Measurements from ENCODE around the gene PIP5K1A.
A peak's percentile ranks its signal among the peaks of the same experiment; 100 is the strongest.

PIP5K1A gene

GRCh38 chr1:151284013-151284577 lies 85.7 kb downstream of the PIP5K1A start (continued):
- TF ChIP-seq, protein P1, sequence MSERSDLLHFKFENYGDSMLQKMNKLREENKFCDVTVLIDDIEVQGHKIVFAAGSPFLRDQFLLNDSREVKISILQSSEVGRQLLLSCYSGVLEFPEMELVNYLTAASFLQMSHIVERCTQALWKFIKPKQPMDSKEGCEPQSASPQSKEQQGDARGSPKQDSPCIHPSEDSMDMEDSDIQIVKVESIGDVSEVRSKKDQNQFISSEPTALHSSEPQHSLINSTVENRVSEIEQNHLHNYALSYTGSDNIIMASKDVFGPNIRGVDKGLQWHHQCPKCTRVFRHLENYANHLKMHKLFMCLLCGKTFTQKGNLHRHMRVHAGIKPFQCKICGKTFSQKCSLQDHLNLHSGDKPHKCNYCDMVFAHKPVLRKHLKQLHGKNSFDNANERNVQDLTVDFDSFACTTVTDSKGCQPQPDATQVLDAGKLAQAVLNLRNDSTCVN (tag by site-specific recombination; optimal IDR thresholded peaks at IDR 0.05) = no peak

GRCh38 chr1:151286619-151287340 lies 88.4 kb downstream of the PIP5K1A start:
- H3K27ac ChIP-seq (ENCODE audit: extremely low read depth, low read depth, low read length) = no peak overlapping the region
- peak; percentile 56 for TF ChIP-seq ZIC2 (tag by site-specific recombination; IDR thresholded peaks at IDR 0.05)
- TF ChIP-seq, protein P2, sequence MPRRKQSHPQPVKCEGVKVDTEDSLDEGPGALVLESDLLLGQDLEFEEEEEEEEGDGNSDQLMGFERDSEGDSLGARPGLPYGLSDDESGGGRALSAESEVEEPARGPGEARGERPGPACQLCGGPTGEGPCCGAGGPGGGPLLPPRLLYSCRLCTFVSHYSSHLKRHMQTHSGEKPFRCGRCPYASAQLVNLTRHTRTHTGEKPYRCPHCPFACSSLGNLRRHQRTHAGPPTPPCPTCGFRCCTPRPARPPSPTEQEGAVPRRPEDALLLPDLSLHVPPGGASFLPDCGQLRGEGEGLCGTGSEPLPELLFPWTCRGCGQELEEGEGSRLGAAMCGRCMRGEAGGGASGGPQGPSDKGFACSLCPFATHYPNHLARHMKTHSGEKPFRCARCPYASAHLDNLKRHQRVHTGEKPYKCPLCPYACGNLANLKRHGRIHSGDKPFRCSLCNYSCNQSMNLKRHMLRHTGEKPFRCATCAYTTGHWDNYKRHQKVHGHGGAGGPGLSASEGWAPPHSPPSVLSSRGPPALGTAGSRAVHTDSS (tag by site-specific recombination; IDR thresholded peaks at IDR 0.05) = peak; percentile 75
- peak; percentile 69 for TF ChIP-seq SCRT2 (tag by site-specific recombination; IDR thresholded peaks at IDR 0.05)
- 0 out of 2 replicates have a peak, but pooled peaks have one; percentile 39 for TF ChIP-seq PATZ1 (tag by site-specific recombination; IDR thresholded peaks at IDR 0.05)
- TF ChIP-seq ZNF133 (tag by site-specific recombination; IDR thresholded peaks at IDR 0.05) = no peak
- TF ChIP-seq ZNF394 (tag by site-specific recombination; IDR thresholded peaks at IDR 0.05; ENCODE audit: borderline replicate concordance) = no peak
- TF ChIP-seq ZNF335 (tag by site-specific recombination; conservative IDR thresholded peaks at IDR 0.05) = peak; percentile 44
- TF ChIP-seq ZBTB8A (tag by site-specific recombination; IDR thresholded peaks at IDR 0.05) = peak; percentile 38; the same call in 1 of the 2 replicates
- no peaks in the 10 kb centered on the region for H3K4me1 ChIP-seq (ENCODE audit: control insufficient read depth, insufficient read depth, low read length)
- H3K4me3 ChIP-seq (ENCODE audit: low read depth, low read length) = no peak overlapping the region
- no peaks in the 10 kb centered on the region for H3K9me3 ChIP-seq (ENCODE audit: control insufficient read depth, insufficient read depth, low read depth, low read length)
- CTCF ChIA-PET = interaction anchor here (0.6 kb wide), 1 partner anchor 93 kb away, joined by 3 read pairs; no protein-coding TSS in a partner anchor
- POLR2A ChIA-PET = interaction anchor here (0.6 to 0.7 kb wide), 2 partner anchors 32 to 115 kb away, joined by 3 to 4 read pairs; partner anchors contain the start of gene PSMD4
- peaks cover 0 to 75% of the 10 kb centered on the region in 2 experiments; a peak in 2 of 3 replicates for H3K36me3 ChIP-seq (ENCODE audit: control insufficient read depth in 2 of 2, insufficient read depth in 1 of 2, low read length in 2 of 2)

DNA sequence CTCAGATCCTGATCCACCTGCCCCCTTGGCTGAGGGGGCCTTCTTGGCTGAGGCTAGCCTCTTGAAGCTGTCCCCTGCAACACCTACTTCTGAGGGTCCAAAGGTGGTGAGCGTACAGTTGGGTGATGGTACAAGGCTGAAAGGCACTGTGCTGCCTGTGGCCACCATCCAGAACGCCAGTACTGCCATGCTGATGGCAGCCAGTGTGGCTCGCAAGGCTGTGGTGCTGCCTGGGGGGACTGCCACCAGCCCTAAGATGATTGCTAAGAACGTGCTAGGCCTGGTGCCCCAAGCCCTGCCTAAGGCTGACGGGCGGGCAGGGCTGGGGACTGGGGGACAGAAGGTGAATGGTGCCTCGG lies 89.0 kb downstream of the PIP5K1A start:
- POLR2A ChIA-PET = interaction anchor here (0.7 kb wide), 1 partner anchor 33 kb away, joined by 3 read pairs; the partner anchor contains the start of gene PSMD4
- Histone ChIP-seq H3K9me3 (ENCODE audit: control insufficient read depth, insufficient read depth, low read depth, low read length) (no peaks in the 10 kb centered on the region), H3K4me3 (ENCODE audit: low read depth, low read length) (no peak overlapping the region), H3K4me1 (ENCODE audit: control insufficient read depth, insufficient read depth, low read length) (no peaks in the 10 kb centered on the region), H3K27ac (ENCODE audit: extremely low read depth, low read depth, low read length) (no peak overlapping the region), H3K36me3 (ENCODE audit: control insufficient read depth in 2 of 2, insufficient read depth in 1 of 2, low read length in 2 of 2) (peaks cover 0 to 80% of the 10 kb centered on the region in 2 experiments; a peak in 2 of 3 replicates)
- CTCF ChIA-PET = interaction anchor here (0.6 kb wide), 1 partner anchor 93 kb away, joined by 3 read pairs; no protein-coding TSS in a partner anchor
- TF ChIP-seq ZNF600 (tag by site-specific recombination; IDR thresholded peaks at IDR 0.05) (peak; percentile 60), ZNF16 (tag by site-specific recombination; IDR thresholded peaks at IDR 0.05; ENCODE audit: low read depth) (no peak)

DNA sequence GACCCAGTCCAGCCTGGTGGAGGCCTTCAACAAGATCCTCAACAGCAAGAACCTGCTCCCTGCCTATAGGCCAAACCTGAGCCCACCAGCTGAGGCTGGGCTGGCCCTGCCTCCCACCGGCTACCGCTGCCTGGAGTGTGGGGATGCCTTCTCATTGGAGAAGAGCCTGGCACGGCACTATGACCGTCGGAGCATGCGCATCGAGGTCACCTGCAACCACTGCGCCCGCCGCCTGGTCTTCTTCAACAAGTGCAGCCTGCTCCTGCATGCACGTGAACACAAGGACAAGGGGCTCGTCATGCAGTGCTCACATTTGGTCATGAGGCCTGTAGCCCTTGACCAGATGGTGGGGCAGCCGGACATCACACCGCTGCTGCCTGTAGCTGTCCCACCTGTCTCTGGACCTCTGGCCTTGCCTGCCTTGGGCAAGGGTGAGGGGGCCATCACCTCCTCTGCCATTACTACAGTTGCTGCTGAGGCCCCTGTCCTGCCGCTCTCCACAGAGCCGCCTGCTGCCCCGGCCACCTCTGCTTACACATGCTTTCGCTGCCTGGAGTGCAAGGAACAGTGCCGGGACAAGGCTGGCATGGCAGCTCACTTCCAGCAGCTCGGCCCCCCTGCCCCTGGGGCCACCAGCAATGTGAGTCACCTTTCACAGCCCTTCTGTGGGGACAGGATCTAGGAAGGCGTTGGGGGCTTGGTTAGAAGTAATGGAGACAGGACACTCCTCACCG lies 89.6 kb downstream of the PIP5K1A start:
- Histone ChIP-seq H3K4me3 (ENCODE audit: low read depth, low read length) (no peak overlapping the region), H3K9me3 (ENCODE audit: control insufficient read depth, insufficient read depth, low read depth, low read length) (no peaks in the 10 kb centered on the region), H3K27ac (ENCODE audit: extremely low read depth, low read depth, low read length) (no peak overlapping the region), H3K36me3 (ENCODE audit: control insufficient read depth in 2 of 2, insufficient read depth in 1 of 2, low read length in 2 of 2) (peaks cover 0 to 86% of the 10 kb centered on the region in 2 experiments; a peak in 2 of 3 replicates), H3K4me1 (ENCODE audit: control insufficient read depth, insufficient read depth, low read length) (no peaks in the 10 kb centered on the region)
- ChIA-PET CTCF (no interaction called here), POLR2A (interaction anchor here (1.1 kb wide), 1 partner anchor 34 kb away, joined by 3 read pairs; the partner anchor contains the start of gene PSMD4)
- TF ChIP-seq SCRT1 (tag by site-specific recombination; IDR thresholded peaks at IDR 0.05; ENCODE audit: borderline replicate concordance) = no peak
